Breast epithelium (tissue), 4 donors: ENCODE results near the gene CDH6. TPM values are rescaled to one million over a fixed set of nuclear protein-coding genes. Genes with fewer than 3 reads are reported as not detected.
A peak's percentile ranks its signal among the peaks of the same experiment; 100 is the strongest.

Experiments used
- DNase-seq, 2 donors: peaks; one replicate each; pipeline ENCODE4 v3.0.0-alpha.2; 2019; ENCODE audit warnings: low spot score in 2 of 2
- H3K27ac ChIP-seq, 2 donors: fragments of 200-600 bp; sonication (generic) in 1 of 2; one replicate each; pipeline ENCODE4 v1.5.1; 2016 to 2019; ENCODE audit warnings: mild to moderate bottlenecking in 1 of 2
- H3K27me3 ChIP-seq, 2 donors: fragments of 200-600 bp; sonication (generic) in 1 of 2; one replicate each; pipeline versions ENCODE4 v1.5.1 to v1.6.0; 2017 to 2019; ENCODE audit warnings: control low read depth in 1 of 2, mild to moderate bottlenecking in 1 of 2
- H3K36me3 ChIP-seq: fragments of 200-600 bp; one replicate; pipeline ENCODE4 v1.5.1; 2019
- H3K4me1 ChIP-seq, 2 donors: fragments of 200-600 bp; sonication (generic); one replicate each; pipeline ENCODE4 v1.5.1; 2016 to 2019; ENCODE audit warnings: control low read depth in 1 of 2
- H3K4me3 ChIP-seq, 3 donors: fragments of 200-600 bp; sonication (generic); 1 replicate in 2 of 3; 2 replicates in 1 of 3; pipeline ENCODE4 v1.5.1; 2016 to 2019; ENCODE audit warnings: mild to moderate bottlenecking in 3 of 3, moderate library complexity in 2 of 3
- H3K9me3 ChIP-seq, 2 donors: fragments of 200-600 bp; sonication (generic) in 1 of 2; one replicate each; pipeline ENCODE4 v1.5.1; 2016 to 2019; ENCODE audit warnings: control low read depth in 1 of 2
- POLR2A ChIP-seq: fragments of 450-650 bp; IDR thresholded peaks from one replicate; pipeline ENCODE4 v1.6.1; 2016; ENCODE audit warnings: antibody characterized with exemption, mild to moderate bottlenecking, moderate library complexity
- POLR2AphosphoS5 ChIP-seq, 3 donors: sonication (generic); formaldehyde crosslinking; IDR thresholded peaks; one replicate each; pipeline ENCODE4 v1.6.1; 2017; ENCODE audit warnings: antibody characterized with exemption in 3 of 3
- intact Hi-C: fragments of 100-400 bp; cut with DNase I; formaldehyde crosslinking; loops from one replicate; pipeline ENCODE4 v1.15.1; 2023; ENCODE audit warnings: low total_unique reads
- total RNA-seq, 3 donors: library from RNA; depleted of rRNA; stranded (reverse); fragments of >200 nt; gene quantifications; one replicate each; pipeline ENCODE4 v1.1.0, GENCODE V29; 2016
- TF ChIP-seq, protein P1 (sequence below), 3 donors: fragments of 450-650 bp; IDR thresholded peaks; one replicate each; pipeline ENCODE4 v1.5.1; 2016 to 2017; ENCODE audit warnings: antibody characterized with exemption in 3 of 3, mild to moderate bottlenecking in 3 of 3, moderate library complexity in 3 of 3

The CDH6 gene
- total RNA-seq, 3 donors from 2014 or later: 1.4 to 4.8 (median 3.9) TPM

DNA sequence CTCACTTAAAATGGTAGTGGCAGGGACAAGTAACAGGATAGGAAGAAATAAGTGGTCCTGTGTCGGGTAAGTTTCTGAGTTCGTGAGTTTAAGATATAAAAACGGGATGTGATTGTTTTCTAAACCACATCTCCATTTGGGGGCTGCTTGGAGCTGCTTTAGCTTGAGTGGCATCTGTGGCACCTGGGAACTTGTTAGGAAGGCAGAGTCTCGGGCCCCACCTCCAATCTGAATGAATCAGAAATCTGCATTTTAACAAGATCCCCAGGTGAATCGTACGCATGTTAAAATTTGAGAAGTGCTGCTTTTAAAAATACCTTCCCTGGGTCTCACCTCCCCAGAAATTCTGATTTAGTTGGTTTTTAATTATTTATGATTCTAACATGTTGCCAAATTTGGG is 78.1 kb downstream of the CDH6 start:
- DNase-seq: no peak
- intact Hi-C loops: no loop called here
- TF ChIP-seq, protein P1, sequence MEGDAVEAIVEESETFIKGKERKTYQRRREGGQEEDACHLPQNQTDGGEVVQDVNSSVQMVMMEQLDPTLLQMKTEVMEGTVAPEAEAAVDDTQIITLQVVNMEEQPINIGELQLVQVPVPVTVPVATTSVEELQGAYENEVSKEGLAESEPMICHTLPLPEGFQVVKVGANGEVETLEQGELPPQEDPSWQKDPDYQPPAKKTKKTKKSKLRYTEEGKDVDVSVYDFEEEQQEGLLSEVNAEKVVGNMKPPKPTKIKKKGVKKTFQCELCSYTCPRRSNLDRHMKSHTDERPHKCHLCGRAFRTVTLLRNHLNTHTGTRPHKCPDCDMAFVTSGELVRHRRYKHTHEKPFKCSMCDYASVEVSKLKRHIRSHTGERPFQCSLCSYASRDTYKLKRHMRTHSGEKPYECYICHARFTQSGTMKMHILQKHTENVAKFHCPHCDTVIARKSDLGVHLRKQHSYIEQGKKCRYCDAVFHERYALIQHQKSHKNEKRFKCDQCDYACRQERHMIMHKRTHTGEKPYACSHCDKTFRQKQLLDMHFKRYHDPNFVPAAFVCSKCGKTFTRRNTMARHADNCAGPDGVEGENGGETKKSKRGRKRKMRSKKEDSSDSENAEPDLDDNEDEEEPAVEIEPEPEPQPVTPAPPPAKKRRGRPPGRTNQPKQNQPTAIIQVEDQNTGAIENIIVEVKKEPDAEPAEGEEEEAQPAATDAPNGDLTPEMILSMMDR (IDR thresholded peaks at IDR 0.05): no peak
- TF ChIP-seq POLR2AphosphoS5 (IDR thresholded peaks at IDR 0.05) (no peak), POLR2A (no peak)
- Histone ChIP-seq H3K27ac (no peak overlapping the region), H3K4me3 (no peak overlapping the region), H3K4me1 (no peaks in the 10 kb centered on the region), H3K27me3 (no peaks in the 10 kb centered on the region), H3K9me3 (no peaks in the 10 kb centered on the region), H3K36me3 (no peaks in the 10 kb centered on the region)

DNA sequence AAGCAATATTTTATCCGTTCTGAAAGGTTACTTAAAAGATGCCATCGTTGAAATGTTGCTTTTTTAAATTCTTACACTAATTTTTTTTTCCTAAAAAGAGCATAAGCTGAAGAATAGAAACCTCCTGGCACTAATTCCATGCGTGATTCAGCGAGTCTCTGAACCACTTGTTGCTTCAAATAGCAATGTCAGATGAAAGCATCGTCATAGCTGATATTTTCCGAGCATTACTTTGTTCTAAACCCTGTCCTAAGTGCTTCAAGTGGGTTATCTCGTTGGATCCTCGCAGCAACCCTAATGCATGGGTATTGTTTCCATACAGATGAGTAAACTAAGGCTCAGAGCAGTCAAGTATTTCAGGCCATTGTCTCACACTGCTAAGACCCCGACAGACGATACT is 79.7 kb downstream of the CDH6 start:
- intact Hi-C loops: no loop called here

DNA sequence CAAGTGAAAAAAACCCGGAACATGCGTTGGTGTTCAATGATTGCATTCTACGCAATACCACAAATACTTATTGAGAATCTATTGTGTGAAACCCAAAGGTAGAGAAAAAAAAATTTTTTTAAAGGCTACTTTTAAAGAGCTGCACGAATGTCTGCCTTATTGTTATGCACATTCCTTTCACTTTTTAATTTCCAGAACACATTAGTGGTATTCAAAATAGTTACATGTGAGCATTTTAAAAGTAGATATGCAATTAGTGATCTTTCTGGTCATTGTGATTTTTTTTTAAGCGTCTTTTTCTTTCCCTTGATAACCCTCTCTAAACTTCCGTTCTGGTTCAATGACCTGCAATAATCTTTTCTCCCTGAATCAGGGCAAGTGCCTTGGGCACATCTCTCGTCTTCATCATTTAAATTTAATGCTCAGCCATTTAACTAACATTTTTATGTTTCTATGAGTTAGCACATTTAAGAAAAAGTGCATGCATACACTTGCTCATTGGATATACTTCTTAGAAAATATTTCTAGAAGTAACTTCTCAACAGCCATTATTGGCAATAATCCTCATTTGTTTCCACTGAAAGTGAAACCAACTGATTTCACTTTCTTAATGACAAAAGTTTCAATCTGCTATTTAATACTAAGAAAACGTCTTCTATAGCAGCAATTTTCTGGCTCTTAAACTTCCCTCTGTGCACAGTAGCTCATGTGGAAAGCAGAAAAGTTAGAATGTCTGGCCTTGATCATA is 80.3 kb downstream of the CDH6 start:
- Histone ChIP-seq H3K36me3 (no peaks in the 10 kb centered on the region), H3K9me3 (no peaks in the 10 kb centered on the region), H3K27me3 (no peaks in the 10 kb centered on the region), H3K27ac (peak overlapping the region in 1 of 2 donors; percentile 19), H3K4me1 (no peaks in the 10 kb centered on the region), H3K4me3 (peak overlapping the region; percentile 34 to 56 (median 35))
- DNase-seq: no peak
- no peak for TF ChIP-seq POLR2A
- TF ChIP-seq POLR2AphosphoS5 (IDR thresholded peaks at IDR 0.05): no peak
- TF ChIP-seq, protein P1 (IDR thresholded peaks at IDR 0.05): no peak
- intact Hi-C loops: no loop called here

More for the DNA sequence above, 79.7 kb downstream of the CDH6 start:
- Histone ChIP-seq H3K27ac (no peak overlapping the region), H3K9me3 (no peaks in the 10 kb centered on the region), H3K4me3 (peak overlapping the region in 1 of 3 donors; percentile 56), H3K27me3 (no peaks in the 10 kb centered on the region), H3K4me1 (no peaks in the 10 kb centered on the region), H3K36me3 (no peaks in the 10 kb centered on the region)
- TF ChIP-seq, protein P1 (IDR thresholded peaks at IDR 0.05): no peak
- DNase-seq: no peak

DNA sequence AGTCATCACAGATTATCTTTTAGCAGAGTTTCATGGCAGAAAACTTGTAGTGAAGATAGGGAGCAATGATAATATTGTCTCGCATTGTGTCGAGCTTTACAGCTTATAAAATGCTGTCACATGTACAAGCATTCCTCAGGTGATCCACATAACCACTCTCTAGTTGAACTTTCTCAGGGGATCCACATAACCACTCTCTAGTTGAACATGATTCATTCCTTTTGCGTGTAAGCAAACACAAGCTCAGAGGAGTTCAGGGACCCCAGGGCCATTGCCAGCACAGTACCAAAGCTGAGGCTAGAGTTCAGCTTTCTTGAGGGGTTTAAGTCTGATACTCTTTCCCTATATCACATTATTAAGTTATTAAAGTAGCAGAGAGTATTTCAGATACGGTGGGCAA is 86.7 kb downstream of the CDH6 start:
- Histone ChIP-seq H3K4me1 (no peaks in the 10 kb centered on the region), H3K9me3 (no peaks in the 10 kb centered on the region), H3K27me3 (no peaks in the 10 kb centered on the region), H3K4me3 (no peak overlapping the region), H3K27ac (no peak overlapping the region), H3K36me3 (no peaks in the 10 kb centered on the region)
- TF ChIP-seq, protein P1 (IDR thresholded peaks at IDR 0.05): no peak
- no peak for TF ChIP-seq POLR2AphosphoS5 (IDR thresholded peaks at IDR 0.05)
- no peak for TF ChIP-seq POLR2A
- intact Hi-C loops: no loop called here
- no peak for DNase-seq

DNA sequence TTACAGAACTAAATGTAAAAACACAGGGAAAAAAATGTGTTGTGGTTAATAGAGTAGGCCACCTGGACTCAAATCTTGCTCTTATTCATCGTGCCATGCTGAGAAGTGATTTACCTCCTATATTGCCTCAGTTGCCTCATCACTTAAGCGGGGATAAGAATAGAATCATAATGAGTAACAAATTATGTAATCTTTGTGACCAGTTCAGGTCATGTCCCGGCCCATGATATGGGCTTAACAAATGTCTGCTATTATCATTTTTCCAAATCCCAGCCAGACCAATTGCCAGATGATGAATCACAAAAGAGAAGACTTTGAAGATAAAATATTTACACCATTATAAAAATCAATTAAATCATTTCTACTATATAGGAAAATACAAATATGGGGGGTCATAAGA is 89.8 kb downstream of the CDH6 start:
- no peak overlapping the region for H3K4me3 ChIP-seq
- intact Hi-C loops: no loop called here
- no peaks in the 10 kb centered on the region for H3K4me1 ChIP-seq
- TF ChIP-seq POLR2AphosphoS5 (IDR thresholded peaks at IDR 0.05) (no peak), POLR2A (no peak)
- TF ChIP-seq, protein P1 (IDR thresholded peaks at IDR 0.05): no peak
- H3K27ac ChIP-seq: no peak overlapping the region
- no peaks in the 10 kb centered on the region for H3K36me3 ChIP-seq
- H3K27me3 ChIP-seq: no peaks in the 10 kb centered on the region
- DNase-seq: no peak
- H3K9me3 ChIP-seq: no peaks in the 10 kb centered on the region
